GM18505 (cell line): Measurements from ENCODE around the gene NELL1.

Experiments
- ATAC-seq: cut with Tn5 transposase; IDR thresholded peaks from one replicate; pipeline ENCODE4 v1.9.1; 2021; ENCODE audit not compliant: unreplicated experiment
- POLR2A ChIP-seq: IDR thresholded peaks from 4 replicates; pipeline ENCODE4 v1.6.1; 2011; ENCODE audit warnings: borderline replicate concordance; ENCODE audit not compliant: insufficient read depth, insufficient read length; ENCODE audit errors: extremely low read depth

The NELL1 gene

GRCh38 chr11:21343204-21343603, 673.8 kb downstream of the NELL1 start:
- ATAC-seq = no peak
- TF ChIP-seq POLR2A = no peak

- no peak for ATAC-seq
- TF ChIP-seq POLR2A = no peak
Measured at GRCh38 chr11:21346361-21346760, 677.0 kb downstream of the NELL1 start.

- no peak for ATAC-seq
- TF ChIP-seq POLR2A = no peak
Measured at GRCh38 chr11:21350613-21351012, 681.2 kb downstream of the NELL1 start.

- TF ChIP-seq POLR2A = no peak
- ATAC-seq = no peak
Measured at GRCh38 chr11:21353425-21353824, 684.0 kb downstream of the NELL1 start.

- ATAC-seq = no peak
- no peak for TF ChIP-seq POLR2A
Measured at GRCh38 chr11:21364866-21365624, 695.7 kb downstream of the NELL1 start.

- ATAC-seq = no peak
- no peak for TF ChIP-seq POLR2A
Measured at GRCh38 chr11:21369947-21370346, 700.6 kb downstream of the NELL1 start.

GRCh38 chr11:21371044-21371443, 701.7 kb downstream of the NELL1 start:
- no peak for ATAC-seq

GRCh38 chr11:21372672-21373071, 703.3 kb downstream of the NELL1 start:
- TF ChIP-seq POLR2A = no peak
- no peak for ATAC-seq

More at GRCh38 chr11:21371044-21371443, 701.7 kb downstream of the NELL1 start:
- no peak for TF ChIP-seq POLR2A

- no peak for ATAC-seq
- no peak for TF ChIP-seq POLR2A
Measured at GRCh38 chr11:21374376-21374775, 705.0 kb downstream of the NELL1 start.

- no peak for TF ChIP-seq POLR2A
- no peak for ATAC-seq
Measured at GRCh38 chr11:21385669-21386440, 716.5 kb downstream of the NELL1 start.

- TF ChIP-seq POLR2A = no peak
- no peak for ATAC-seq
Measured at GRCh38 chr11:21390430-21390829, 721.0 kb downstream of the NELL1 start.

GRCh38 chr11:21396342-21397008, 727.1 kb downstream of the NELL1 start:
- no peak for ATAC-seq
- TF ChIP-seq POLR2A = no peak

- TF ChIP-seq POLR2A = no peak
- no peak for ATAC-seq
Measured at GRCh38 chr11:21398195-21398594, 728.8 kb downstream of the NELL1 start.
